ENCODE data around the gene S1PR1.

Gene S1PR1

GRCh38 chr1:101242324-101243050 lies 5.7 kb downstream of the S1PR1 start:
- in situ Hi-C loops (cut with HindIII; ENCODE audit: low pct_ligation_motif_present, low sequenced_read_pairs) = no loop called here
- DNase-seq = no peak
- no peaks in the 10 kb centered on the region for H3K27me3 ChIP-seq (replicated peaks)
- H3K4me3 ChIP-seq (ENCODE audit: low read depth, low read length) = no peak overlapping the region
- no peaks in the 10 kb centered on the region for H3K36me3 ChIP-seq (replicated peaks)
- no peak for TF ChIP-seq CTCF (IDR thresholded peaks at IDR 0.05; ENCODE audit: low read depth, low read length, missing control alignments)
- H3K27ac ChIP-seq = no peak overlapping the region

GRCh38 chr1:101243751-101244150 lies 6.9 kb downstream of the S1PR1 start:
- no peak for TF ChIP-seq CTCF (IDR thresholded peaks at IDR 0.05; ENCODE audit: low read depth, low read length, missing control alignments)
- H3K27me3 ChIP-seq (replicated peaks) = no peaks in the 10 kb centered on the region
- H3K4me3 ChIP-seq (ENCODE audit: low read depth, low read length) = no peak overlapping the region
- H3K27ac ChIP-seq = no peak overlapping the region
- in situ Hi-C loops (cut with HindIII; ENCODE audit: low pct_ligation_motif_present, low sequenced_read_pairs) = no loop called here
- no peaks in the 10 kb centered on the region for H3K36me3 ChIP-seq (replicated peaks)
- no peak for DNase-seq

GRCh38 chr1:101244842-101245241 lies 8.0 kb downstream of the S1PR1 start:
- Histone ChIP-seq H3K4me3 (ENCODE audit: low read depth, low read length) (no peak overlapping the region), H3K27me3 (replicated peaks) (no peaks in the 10 kb centered on the region), H3K36me3 (replicated peaks) (no peaks in the 10 kb centered on the region), H3K27ac (no peak overlapping the region)
- DNase-seq = no peak
- TF ChIP-seq CTCF (IDR thresholded peaks at IDR 0.05; ENCODE audit: low read depth, low read length, missing control alignments) = no peak
- in situ Hi-C loops (cut with HindIII; ENCODE audit: low pct_ligation_motif_present, low sequenced_read_pairs) = no loop called here

GRCh38 chr1:101245246-101245927 lies 8.6 kb downstream of the S1PR1 start:
- Histone ChIP-seq H3K27ac (no peak overlapping the region), H3K27me3 (replicated peaks) (no peaks in the 10 kb centered on the region), H3K36me3 (replicated peaks) (no peaks in the 10 kb centered on the region), H3K4me3 (ENCODE audit: low read depth, low read length) (no peak overlapping the region)
- no peak for DNase-seq
- in situ Hi-C loops (cut with HindIII; ENCODE audit: low pct_ligation_motif_present, low sequenced_read_pairs) = no loop called here
- TF ChIP-seq CTCF (IDR thresholded peaks at IDR 0.05; ENCODE audit: low read depth, low read length, missing control alignments) = no peak

GRCh38 chr1:101247404-101248287 lies 10.8 kb downstream of the S1PR1 start:
- in situ Hi-C loops (cut with HindIII; ENCODE audit: low pct_ligation_motif_present, low sequenced_read_pairs) = no loop called here
- Histone ChIP-seq H3K4me3 (ENCODE audit: low read depth, low read length) (no peak overlapping the region), H3K36me3 (replicated peaks) (no peaks in the 10 kb centered on the region), H3K27ac (no peak overlapping the region), H3K27me3 (replicated peaks) (no peaks in the 10 kb centered on the region)
- no peak for DNase-seq
- no peak for TF ChIP-seq CTCF (IDR thresholded peaks at IDR 0.05; ENCODE audit: low read depth, low read length, missing control alignments)

All from brain microvascular endothelial cell (primary cell).